ENCODE data around the gene AK5. TPM values are rescaled to one million over a fixed set of nuclear protein-coding genes. Genes with fewer than 3 reads are reported as not detected.

Gene AK5
- polyA plus RNA-seq, 1 donor (not counting 4 experiments of a cell fraction or from before 2014, with no cell fraction given) = 0.30 TPM

- H4K20me1 ChIP-seq (ENCODE audit: control insufficient read depth, extremely low read depth, insufficient read depth, low read length) = no peaks in the 10 kb centered on the region
- no peaks in the 10 kb centered on the region for H3K27me3 ChIP-seq (ENCODE audit: control insufficient read depth, extremely low read depth, insufficient read depth, low read length)
- TF ChIP-seq CTCF (optimal IDR thresholded peaks at IDR 0.05 in 1 of 3, IDR thresholded peaks at IDR 0.05 in 1 of 3, conservative IDR thresholded peaks at IDR 0.05 in 1 of 3; ENCODE audit: extremely low read depth in 1 of 3, insufficient read depth in 2 of 3, low read length in 3 of 3) (no peak), EZH2 (IDR thresholded peaks at IDR 0.05; ENCODE audit: low read length) (no peak)
- H3K4me3 ChIP-seq (ENCODE audit: control insufficient read depth in 2 of 3, extremely low read depth in 1 of 3, insufficient read depth in 2 of 3, low read depth in 1 of 3, low read length in 3 of 3) = no peak overlapping the region
- no peaks in the 10 kb centered on the region for H3K9me3 ChIP-seq (ENCODE audit: control insufficient read depth, low read depth, low read length)
- no peak overlapping the region for H3K4me2 ChIP-seq (ENCODE audit: control insufficient read depth, extremely low read depth, insufficient read depth, low read depth, low read length)
- peaks cover 7% of the 10 kb centered on the region for H3K4me1 ChIP-seq (ENCODE audit: control insufficient read depth, extremely low read depth, insufficient read depth, low read length)
- no peaks in the 10 kb centered on the region for H3K79me2 ChIP-seq (ENCODE audit: control insufficient read depth, insufficient read depth, low read length)
- dilution Hi-C loops (cut with MboI; ENCODE audit: extremely low pct_ligation_motif_present, low sequenced_read_pairs) = no loop called here
- H3K36me3 ChIP-seq (ENCODE audit: control insufficient read depth in 2 of 2, extremely low read depth in 1 of 2, insufficient read depth in 2 of 2, low read length in 2 of 2) = no peaks in the 10 kb centered on the region
- no peak overlapping the region for H3K27ac ChIP-seq (ENCODE audit: control insufficient read depth, insufficient read depth, low read length)
- no peaks in the 10 kb centered on the region for H3K9me1 ChIP-seq (ENCODE audit: control insufficient read depth, extremely low read depth, insufficient read depth, low read length)
- FAIRE-seq (no peak), DNase-seq (ENCODE audit: low read depth, low spot score) (no peak)
- no peak overlapping the region for H2AFZ ChIP-seq (ENCODE audit: control insufficient read depth, low read length)
- H3K9ac ChIP-seq (ENCODE audit: control insufficient read depth, extremely low read depth, insufficient read depth, low read length) = no peak overlapping the region
Measured at GRCh38 chr1:77506771-77507170, 225.0 kb downstream of the AK5 start.

GRCh38 chr1:77509051-77509492, 227.3 kb downstream of the AK5 start:
- TF ChIP-seq EZH2 (IDR thresholded peaks at IDR 0.05; ENCODE audit: low read length) = no peak
- no peak for TF ChIP-seq CTCF (optimal IDR thresholded peaks at IDR 0.05 in 1 of 3, IDR thresholded peaks at IDR 0.05 in 1 of 3, conservative IDR thresholded peaks at IDR 0.05 in 1 of 3; ENCODE audit: extremely low read depth in 1 of 3, insufficient read depth in 2 of 3, low read length in 3 of 3)
- H3K4me2 ChIP-seq (ENCODE audit: control insufficient read depth, extremely low read depth, insufficient read depth, low read depth, low read length) = no peak overlapping the region
- no peak overlapping the region for H3K4me3 ChIP-seq (ENCODE audit: control insufficient read depth in 2 of 3, extremely low read depth in 1 of 3, insufficient read depth in 2 of 3, low read depth in 1 of 3, low read length in 3 of 3)
- no peaks in the 10 kb centered on the region for H3K9me1 ChIP-seq (ENCODE audit: control insufficient read depth, extremely low read depth, insufficient read depth, low read length)
- H3K4me1 ChIP-seq (ENCODE audit: control insufficient read depth, extremely low read depth, insufficient read depth, low read length) = peaks cover 15% of the 10 kb centered on the region
- H2AFZ ChIP-seq (ENCODE audit: control insufficient read depth, low read length) = no peak overlapping the region
- H3K36me3 ChIP-seq (ENCODE audit: control insufficient read depth in 2 of 2, extremely low read depth in 1 of 2, insufficient read depth in 2 of 2, low read length in 2 of 2) = no peaks in the 10 kb centered on the region
- no peaks in the 10 kb centered on the region for H3K27me3 ChIP-seq (ENCODE audit: control insufficient read depth, extremely low read depth, insufficient read depth, low read length)
- FAIRE-seq (no peak), DNase-seq (ENCODE audit: low read depth, low spot score) (no peak)
- no peak overlapping the region for H3K27ac ChIP-seq (ENCODE audit: control insufficient read depth, insufficient read depth, low read length)
- dilution Hi-C loops (cut with MboI; ENCODE audit: extremely low pct_ligation_motif_present, low sequenced_read_pairs) = no loop called here
- no peaks in the 10 kb centered on the region for H3K79me2 ChIP-seq (ENCODE audit: control insufficient read depth, insufficient read depth, low read length)
- H4K20me1 ChIP-seq (ENCODE audit: control insufficient read depth, extremely low read depth, insufficient read depth, low read length) = no peaks in the 10 kb centered on the region
- no peaks in the 10 kb centered on the region for H3K9me3 ChIP-seq (ENCODE audit: control insufficient read depth, low read depth, low read length)
- no peak overlapping the region for H3K9ac ChIP-seq (ENCODE audit: control insufficient read depth, extremely low read depth, insufficient read depth, low read length)
